Nucleus accumbens (tissue), 56 donors: ENCODE data around the gene ZW10.
"Not testable (repeated sequence)": the region's sequence is repeated elsewhere in the genome, so short reads cannot be mapped to it uniquely, and the experiment has no call there.

Experiments
- DNase-seq, 56 donors: peaks; one replicate each; lab custom pipeline; 2025; lab: John Stamatoyannopoulos, UW

ZW10 gene

DNA sequence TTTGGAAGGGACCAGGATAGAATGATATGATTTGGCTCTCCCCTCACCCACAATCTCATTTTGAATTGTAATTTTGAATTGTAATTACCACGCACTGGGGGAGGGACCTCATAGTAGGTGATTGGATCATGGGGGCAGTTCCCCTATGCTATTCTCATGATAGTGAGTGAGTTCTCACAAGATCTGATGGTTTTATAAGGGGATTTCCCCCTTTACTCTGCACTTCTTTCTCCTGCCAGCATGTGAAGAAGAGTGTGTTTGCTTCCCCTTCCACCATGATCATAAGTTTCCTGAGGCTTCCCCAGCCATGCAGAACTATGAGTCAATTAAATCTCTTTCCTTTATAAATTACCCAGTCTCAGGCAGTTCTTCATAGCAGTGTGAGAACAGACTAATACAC is 69.9 kb downstream of the ZW10 start:
- not testable (repeated sequence) for DNase-seq

DNA sequence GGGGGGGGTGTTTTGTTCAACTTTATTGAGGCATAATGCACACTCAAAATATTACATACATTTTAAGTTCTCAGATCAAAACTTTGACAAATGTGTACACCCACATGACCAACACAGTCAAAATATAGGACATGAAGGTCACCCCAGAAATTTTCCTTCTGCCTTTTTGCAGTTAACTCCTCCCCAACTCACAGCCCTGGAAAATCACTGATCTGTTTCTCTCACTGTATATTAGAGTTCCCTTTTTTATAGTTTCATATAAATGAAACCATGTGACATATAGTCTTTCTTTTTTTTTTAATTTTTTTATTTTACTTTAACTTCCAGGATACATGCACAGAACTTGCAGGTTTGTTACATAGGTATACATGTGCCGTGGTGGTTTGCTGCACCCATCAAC is 72.0 kb downstream of the ZW10 start:
- DNase-seq, result no peak

DNA sequence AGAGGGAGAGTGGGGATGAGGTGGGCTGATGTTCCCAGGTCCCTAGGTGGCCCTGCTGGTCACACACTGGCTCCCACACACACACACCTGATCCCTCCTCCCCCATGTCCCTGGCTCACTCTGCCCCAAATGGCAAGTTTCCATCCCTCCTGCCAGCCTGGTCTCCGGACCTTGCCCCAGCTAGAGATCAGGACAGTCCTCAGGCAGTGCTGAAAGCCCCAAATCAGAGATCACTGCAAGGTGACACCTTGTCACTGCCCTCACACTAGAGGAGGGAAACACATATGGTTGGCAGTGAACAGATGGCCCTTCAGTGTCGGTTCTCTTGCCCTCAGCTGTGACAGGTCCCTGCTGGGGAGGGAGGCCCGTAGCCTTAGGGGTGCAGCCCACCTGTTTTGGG is 75.0 kb downstream of the ZW10 start:
- DNase-seq, result no peak

DNA sequence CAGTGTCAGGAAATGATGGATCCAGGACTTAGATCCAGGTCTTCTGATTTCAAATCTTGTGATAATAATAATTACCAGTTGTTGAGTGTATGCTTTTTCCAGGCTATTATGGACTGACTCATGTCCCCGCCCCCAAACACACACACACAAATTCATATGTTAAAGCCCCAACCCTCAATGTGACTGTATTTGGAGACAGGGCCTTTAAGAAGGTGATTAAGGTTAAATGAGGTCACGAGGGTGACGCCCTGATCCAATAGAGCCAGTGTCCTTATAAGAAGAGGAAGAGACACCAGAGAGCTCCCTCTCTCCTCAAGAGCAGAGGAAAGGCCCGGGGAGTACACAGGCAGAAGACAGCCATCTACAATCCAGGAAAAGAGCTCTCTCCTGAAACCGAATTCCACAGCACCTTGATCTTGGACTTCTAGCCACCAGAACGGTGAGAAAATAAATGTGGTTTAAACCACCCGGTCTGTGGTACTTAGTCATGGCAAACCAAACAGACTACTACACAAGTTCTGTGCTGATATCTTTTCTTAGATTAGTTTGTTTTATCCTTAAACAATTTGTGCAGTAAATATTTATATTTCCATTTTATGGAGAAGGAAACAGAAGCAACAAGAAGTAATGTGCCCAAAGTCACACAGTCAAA is 75.6 kb downstream of the ZW10 start:
- DNase-seq, result no peak

DNA sequence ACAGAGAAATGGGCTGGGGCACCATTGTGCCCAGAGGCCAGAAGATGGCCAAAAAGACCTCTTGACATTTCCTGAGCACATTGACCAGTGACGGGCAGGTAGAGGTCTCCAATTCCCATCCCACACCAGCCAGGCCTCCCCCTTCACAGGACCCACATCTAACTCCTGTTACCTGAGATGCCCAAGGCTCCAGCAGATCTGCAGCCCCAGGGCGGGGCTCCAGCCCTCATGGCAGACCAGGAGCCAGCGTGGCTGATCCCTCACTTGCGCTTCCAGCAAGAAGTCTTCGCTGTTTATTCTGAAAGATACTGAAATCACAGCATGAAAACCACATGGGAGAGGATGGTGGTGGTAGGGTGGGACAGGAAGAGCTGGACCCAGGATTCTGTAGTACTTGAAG is 76.4 kb downstream of the ZW10 start:
- no peak for DNase-seq

DNA sequence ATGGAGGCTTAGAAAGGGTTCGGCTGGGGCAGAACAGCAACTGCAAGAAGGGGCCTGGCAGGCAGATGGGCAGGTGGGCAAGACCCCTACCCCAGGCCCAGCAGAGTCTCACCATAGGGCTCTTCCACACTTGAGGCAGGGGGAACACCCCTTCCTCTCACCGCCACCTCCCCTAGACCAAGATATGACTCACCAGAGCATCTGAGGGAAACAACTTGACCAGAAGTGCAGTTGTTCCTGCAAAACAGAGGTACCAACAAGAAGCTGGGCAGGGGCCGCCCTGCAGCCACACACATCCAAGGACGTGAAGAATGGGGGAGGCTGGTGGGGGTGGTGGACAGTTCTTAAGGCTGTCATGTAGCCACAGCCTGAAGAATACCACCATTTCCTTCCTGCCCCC is 78.3 kb downstream of the ZW10 start:
- DNase-seq, result no peak

DNA sequence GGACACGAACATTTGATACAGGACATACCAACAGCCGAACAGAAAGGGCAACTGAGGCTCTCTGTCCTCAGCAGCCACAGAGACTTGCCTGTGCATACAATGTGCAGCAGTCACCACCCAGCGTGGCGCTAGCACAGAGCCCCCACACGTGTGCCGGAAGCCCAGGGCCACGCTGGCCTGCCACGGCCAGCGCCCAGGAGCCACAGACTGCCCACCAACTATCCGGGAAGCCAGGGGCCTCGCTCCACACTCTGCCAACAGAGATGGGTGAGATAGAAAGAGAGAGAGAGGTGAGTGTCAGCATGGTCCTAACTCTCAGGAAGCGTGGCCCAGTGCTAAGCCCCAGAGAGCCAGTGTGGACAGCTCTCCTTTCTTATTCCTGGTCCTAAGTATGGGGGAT is 79.1 kb downstream of the ZW10 start:
- DNase-seq, result no peak

DNA sequence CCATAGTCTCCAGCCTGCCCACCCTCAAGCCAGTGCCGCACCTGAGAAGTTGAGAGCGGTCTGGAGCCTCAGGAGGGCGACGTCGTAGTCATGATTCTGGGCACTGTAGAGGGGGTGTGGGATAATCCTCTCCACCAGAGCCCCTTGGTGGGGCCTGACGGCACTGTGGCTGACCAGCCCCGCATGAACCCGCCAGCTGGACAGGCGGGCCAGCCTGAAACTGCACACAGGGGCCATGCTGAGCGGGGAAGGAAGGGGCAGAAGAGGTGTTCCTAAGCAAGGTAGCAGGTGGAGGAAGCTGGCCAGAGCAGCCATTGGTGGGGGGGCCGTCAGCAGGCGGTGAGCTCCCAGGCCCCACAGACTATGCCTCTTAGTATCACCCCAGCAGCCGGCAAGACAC is 80.5 kb downstream of the ZW10 start:
- DNase-seq, result no peak

DNA sequence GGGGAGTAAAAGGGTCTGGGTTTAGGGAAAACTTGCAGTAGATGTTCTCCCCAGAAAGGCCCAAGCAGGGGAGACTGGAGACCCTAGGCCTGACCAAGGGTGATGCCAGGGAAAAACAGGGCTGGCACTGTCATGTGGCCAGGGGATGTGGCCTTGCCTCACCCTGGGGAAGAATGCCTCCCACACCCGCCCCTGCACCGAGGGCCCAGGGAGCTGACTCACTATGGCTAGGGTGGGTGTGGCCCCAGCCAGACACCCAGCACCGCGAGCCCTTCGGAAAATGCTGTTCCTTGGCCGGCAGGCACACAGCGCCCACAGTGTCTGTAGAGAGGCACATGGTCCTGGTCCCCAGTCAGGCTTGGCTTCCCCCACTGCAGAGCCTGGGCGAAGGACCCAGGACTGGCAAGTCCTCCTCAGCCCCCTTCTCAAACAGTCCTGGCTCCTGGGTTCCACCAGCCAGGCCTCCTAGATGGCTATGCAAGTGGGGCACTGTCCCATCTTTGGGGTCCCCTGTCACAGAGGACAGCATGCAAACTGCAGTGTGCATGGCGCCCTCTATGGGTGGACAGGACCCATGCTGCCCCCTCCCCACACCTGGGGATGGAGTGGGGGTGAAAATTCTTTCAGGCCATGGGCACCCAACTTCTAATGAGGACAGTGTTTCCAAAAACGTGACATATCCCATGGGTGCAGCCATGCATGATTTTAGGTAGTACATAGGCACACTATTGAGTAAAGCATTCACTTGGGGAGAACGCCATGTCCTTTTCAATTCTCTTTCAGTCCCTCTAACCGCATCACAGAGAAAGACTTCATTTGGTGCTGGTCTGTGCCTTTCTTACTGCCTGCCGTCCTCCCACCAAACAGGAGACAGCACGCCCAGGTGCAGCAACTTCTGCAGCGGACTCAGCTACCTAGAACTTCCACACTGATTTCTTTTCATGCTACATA is 82.6 kb downstream of the ZW10 start:
- peak in 3 of 56 donors; percentile 14 to 19 (median 15) for DNase-seq

DNA sequence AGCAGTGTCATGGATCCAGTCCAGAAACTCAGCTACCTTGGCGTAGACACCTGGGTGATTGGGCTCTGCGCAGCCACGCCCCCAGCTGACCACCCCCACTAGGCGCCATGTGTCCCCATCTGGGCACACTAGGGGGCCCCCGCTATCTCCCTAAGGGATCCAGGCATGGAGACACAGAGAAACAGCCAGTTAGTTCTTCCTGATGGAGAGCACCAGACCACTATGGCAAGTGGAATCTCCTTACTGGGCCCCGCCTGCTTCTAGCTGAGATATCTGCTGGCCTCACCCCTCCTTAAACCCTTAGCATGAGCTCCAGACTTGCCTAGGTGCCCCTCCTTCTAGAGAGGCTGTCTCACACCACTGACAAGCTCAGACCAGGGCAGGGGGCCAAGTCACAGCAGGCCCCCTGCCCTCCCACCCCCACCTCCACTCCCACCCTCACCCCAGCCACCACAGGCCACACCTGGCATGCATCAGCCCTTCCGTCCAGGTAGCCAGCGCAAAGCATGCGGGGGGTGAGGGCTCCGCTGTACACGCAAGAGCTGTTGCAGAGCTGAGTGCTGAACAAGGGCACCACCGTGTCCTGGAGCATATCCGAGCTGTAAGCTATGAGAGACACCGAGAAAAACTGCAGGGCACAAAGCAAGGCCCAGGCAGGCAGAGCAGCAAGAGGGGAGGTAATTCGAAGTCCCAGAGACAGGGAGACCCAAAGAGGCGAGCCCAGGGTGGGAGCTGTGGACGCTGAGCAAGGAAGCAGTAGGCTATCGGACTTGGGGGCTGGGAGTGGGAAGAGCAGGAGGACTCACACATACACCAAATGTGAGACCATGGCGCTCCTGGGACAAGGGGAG is 83.5 kb downstream of the ZW10 start:
- no peak for DNase-seq

DNA sequence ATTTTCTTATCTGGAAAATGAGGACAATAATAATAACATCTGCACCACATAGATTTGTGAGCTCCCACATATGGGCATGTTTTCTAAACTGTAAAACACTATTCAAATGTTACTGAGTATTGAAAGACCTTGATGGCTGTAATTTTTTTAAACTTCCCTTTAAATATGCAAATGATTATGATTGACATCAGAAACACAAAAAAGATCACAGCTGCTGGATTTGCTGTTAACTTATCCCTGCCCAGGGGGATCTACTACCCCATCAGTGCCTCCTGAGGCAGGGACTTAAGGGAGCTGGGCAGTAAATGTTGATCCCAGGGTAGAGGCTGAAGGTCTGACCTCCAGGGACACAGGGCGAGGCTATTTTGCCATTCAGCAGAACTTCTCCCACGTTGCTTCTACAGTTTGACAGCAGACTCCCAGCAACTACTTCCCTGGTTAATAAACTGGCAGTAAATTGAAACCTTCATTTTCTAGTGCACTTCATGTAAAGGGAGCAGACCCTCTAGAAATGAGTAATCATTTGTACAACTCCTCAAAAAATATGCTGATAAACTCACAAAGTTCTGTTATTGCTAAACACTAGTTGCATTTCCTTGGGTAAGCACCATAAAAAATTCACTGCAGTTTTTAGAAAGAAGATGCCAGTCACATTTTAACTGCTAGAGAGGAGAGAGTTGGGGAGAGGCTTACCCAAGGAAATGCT is 87.7 kb downstream of the ZW10 start:
- no peak for DNase-seq

DNA sequence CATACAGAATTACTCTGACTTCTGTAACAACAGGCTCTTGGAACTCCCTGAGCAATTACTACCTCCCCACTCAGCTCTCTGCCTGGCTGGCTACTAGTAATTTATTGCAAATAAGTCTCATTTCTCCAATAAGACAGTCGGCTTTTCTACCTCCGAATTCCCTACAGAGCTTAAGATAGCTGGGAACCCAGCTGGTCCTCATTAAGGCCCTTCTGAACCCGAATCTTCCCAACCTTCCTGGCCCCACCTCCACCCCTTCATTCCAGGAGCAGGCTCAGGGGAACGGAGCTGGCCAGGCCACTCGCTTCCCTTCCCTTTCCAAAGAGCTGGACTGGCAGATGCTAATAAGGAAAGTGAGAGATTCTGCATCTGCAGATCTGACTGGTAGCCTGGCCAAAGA is 89.0 kb downstream of the ZW10 start:
- DNase-seq, result no peak

DNA sequence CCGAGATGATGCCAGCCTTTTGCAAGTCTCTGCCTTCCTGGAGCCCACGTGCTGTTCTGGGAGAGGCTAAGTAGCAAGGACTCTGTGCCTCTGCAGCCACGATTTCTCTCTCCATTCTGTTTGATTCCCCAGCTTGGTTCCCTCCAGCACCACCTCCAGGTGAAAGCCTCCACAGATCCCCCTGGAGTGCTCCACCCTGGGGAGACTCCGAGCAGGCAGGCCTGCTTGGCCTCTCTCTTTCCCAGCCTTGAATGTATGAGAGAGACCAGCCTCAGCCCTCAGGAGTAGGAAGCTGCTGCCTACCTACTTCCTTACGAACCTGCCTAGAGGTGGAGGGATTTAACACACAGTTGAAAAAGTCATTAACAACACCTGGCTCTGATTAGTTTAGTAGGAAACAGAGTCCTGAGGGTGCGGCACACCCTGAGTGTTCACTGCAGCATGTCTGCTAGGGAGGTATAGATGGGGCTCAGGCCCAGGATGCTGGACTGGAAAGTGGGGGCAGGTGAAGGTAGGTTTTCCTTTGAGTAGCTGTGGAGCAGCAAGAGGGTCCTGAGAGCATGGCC is 89.9 kb downstream of the ZW10 start:
- no peak for DNase-seq
